SK-N-SH treated with all-trans-retinoic acid at 6 μM for 48 hours (cell line): ENCODE results near the gene DCAF5.

Experiments
- BACH2 ChIP-seq: fragments of 250-450 bp; sonication (Bioruptor Pico); IDR thresholded peaks from 2 replicates; pipeline ENCODE4 v1.9.0; 2021; ENCODE audit warnings: mild to moderate bottlenecking, borderline replicate concordance
- RARB ChIP-seq: fragments of 250-450 bp; sonication (Bioruptor Pico); IDR thresholded peaks from 2 replicates; pipeline ENCODE4 v1.8.0; 2021; ENCODE audit warnings: mild to moderate bottlenecking, moderate library complexity
- ZFP3 ChIP-seq: fragments of 250-450 bp; sonication (Bioruptor Pico); IDR thresholded peaks from 2 replicates; pipeline ENCODE4 v1.5.0; 2020; ENCODE audit warnings: mild to moderate bottlenecking, moderate library complexity
- ZFP30 ChIP-seq: fragments of 450-650 bp; formaldehyde crosslinking; IDR thresholded peaks from 2 replicates; pipeline ENCODE4 v1.5.0; 2022; ENCODE audit warnings: mild to moderate bottlenecking, moderate library complexity
- TF ChIP-seq, protein P1 (sequence below): fragments of 250-450 bp; sonication (Bioruptor Pico); IDR thresholded peaks from 2 replicates; pipeline ENCODE4 v1.8.0; 2020; ENCODE audit warnings: mild to moderate bottlenecking, moderate library complexity, borderline replicate concordance

GRCh38 chr14:69083181-69083580, 69.7 kb downstream of the DCAF5 start:
- TF ChIP-seq, protein P1, sequence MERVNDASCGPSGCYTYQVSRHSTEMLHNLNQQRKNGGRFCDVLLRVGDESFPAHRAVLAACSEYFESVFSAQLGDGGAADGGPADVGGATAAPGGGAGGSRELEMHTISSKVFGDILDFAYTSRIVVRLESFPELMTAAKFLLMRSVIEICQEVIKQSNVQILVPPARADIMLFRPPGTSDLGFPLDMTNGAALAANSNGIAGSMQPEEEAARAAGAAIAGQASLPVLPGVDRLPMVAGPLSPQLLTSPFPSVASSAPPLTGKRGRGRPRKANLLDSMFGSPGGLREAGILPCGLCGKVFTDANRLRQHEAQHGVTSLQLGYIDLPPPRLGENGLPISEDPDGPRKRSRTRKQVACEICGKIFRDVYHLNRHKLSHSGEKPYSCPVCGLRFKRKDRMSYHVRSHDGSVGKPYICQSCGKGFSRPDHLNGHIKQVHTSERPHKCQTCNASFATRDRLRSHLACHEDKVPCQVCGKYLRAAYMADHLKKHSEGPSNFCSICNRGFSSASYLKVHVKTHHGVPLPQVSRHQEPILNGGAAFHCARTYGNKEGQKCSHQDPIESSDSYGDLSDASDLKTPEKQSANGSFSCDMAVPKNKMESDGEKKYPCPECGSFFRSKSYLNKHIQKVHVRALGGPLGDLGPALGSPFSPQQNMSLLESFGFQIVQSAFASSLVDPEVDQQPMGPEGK (CRISPR knock-in tag): no peak
- TF ChIP-seq BACH2 (CRISPR knock-in tag) (no peak), RARB (CRISPR knock-in tag) (no peak), ZFP30 (CRISPR knock-in tag) (no peak), ZFP3 (CRISPR knock-in tag) (no peak)
